SW 1271 (cell line): ENCODE measurements around the gene GRIN2C.

Experiments
- DNase-seq, 2 experiments: peaks; one replicate each; lab custom pipeline; 2025; lab: John Stamatoyannopoulos, UW

GRIN2C gene

DNA sequence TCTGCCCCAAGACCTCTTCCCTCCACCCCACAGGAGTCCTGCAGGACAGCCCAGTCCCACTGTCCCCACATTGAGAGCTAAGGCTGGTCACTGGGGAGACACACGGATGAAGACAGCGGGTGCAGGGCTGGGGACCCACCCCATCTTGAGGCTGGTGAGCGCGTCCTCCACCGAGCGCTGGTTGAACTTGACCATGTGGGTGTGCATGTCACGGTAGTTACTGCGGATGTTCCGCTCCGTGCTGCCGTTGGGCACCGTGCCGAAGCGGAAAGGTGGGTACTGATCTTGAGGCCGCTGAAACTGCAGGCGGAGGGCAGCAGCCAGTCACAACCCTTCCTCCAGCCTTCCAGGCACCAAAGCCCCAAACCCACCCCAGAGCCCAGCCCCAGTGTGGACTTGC is 13.1 kb downstream of the GRIN2C start:
- no peak for DNase-seq

DNA sequence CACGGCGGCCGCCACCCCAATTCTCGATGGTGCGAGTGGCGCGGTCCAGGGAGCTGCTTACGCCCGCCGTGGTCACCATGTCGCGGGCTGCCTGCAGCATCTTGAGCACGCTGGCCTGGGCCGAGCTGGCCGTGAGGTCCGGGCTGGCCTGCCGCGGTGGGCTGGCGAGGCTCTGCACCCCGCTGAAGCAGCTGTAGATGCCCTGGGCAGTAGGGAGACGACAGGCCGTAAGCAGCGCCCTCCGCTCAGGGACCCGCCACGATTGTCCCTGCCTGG is 16.4 kb downstream of the GRIN2C start:
- DNase-seq: no peak

- DNase-seq: peak; percentile 22 to 52
Measured at GRCh38 chr17:74842599-74843351, 16.9 kb downstream of the GRIN2C start.

GRCh38 chr17:74842146-74842598 is 17.5 kb downstream of the GRIN2C start:
- no peak for DNase-seq

DNA sequence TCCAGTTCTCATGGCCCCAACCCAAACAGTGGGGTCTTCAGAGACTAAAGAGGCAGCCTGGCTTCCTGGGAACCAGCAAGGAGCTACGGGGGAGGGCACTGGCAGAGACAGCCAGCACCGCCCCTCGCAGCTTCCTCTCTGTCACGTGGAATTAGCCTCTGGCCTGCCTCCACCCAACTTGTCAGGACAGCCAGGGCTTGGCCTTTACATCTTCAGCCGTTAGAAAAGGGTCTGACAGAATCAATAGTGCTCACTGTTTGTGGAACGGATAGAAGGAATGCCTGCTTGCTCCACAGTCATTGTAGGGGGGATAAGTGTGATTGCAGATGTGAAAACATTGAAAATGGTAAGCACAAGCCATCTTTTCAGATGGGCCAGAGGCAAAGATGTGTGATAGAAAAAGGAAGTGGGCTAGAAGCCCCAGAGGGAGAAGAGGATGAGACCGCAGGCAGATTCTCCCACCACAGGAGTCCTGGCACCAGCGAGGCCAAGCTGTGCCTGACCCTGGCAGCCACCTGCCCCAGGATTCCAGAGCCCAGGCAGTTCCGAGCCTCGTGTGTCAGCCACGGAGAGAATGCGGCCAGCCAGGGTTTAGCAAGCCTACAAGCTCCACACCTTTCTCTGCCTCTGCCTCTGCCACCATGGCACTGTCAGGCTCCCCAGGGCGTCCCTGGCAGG is 18.6 kb downstream of the GRIN2C start:
- no peak for DNase-seq

DNA sequence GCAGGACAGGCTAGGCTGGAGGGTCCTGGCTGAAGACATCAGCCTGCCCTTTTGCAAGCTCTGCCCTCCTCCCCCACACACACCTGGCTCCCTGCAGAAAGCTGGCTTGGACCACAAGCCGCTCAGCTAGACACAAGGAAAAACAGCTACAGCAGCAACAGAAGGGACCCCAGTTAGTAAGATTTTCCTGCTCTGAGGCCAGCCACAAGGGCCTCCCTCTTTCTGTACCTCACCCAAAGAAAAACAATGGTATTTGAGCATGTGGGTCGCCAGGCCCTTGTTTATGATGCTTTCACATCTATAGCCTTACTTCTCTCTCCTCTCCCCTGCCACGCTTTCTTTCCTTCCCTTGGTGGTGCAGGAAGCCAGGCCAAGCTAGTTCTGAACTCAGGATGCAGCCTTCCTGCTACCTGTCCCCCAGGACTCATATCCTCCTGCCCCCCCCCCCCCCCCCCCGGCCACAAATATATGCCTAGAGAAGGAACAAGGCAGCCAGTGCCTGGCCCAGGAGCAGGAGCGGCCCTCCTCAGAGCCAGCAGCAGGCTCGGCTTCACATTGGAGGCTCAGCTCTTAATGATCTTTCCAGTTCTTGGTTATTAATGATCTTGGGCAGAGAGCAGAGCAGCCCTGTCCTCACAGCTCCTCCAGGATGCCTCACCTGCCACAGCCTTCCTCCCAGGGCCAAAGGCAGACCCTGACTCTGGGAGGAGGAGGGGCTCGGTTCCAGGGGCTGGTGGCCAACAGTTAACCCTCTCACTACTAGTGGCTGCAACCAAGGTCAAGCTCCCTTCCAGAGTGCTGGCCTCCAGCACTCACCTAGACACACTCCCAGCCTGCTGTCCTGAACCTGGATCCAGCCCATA is 19.5 kb downstream of the GRIN2C start:
- DNase-seq: no peak

DNA sequence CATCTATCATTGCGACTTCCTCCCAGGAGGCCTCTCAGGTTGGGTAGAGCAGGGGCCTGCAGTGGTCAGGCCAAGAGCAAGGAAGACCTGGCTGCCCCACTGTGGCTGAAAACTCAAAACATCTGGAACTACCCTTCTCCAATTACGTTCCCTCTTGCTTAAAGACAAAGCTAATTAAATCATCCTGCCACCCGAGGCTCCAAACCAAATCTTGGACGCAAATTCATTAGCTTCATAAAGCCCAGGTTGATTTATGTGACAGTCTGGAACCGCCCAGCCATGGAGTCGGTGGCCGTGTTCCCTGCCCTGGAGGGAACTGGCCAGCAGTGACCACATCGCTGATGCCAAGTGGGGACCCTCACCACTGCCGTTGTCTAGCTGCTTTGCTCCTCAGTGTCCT is 21.4 kb downstream of the GRIN2C start:
- DNase-seq: no peak

DNA sequence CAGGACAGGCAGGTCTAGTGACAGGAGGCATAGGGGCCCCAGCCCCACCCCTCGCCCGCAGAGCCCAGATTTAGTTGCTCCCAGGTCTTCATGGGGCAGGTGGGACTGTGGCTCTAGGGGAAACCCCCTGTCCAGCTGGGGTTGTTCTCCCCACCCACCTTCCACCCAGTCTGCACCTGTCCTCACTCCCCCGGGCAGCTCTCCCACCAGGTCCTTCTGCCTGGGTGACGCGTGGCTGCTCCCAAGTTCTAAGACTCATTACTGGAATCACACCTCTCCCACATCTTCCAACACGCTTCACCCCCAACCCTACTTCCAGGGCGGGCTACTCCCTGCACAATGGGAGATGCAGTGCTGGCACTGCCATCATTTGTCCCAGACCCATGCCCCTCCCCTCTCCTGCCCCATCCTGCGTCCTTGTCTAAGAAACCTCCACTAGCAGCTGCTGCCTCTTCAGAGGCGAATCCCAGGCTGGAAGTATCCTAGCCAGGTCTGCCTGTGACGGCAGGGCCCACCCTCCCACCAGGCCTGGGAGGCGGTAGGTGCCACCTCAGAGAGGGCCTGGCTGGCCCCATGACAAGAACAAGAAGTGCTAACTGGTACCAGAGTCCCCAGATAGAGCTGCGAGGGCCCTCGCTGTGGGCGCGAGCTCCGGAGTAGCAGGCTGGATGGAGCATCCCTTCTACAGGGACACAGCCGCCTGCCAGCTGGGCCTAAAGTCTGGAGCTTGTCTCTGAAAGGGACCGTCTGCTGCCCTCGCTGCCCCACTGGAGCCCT is 22.8 kb downstream of the GRIN2C start:
- no peak for DNase-seq

- no peak for DNase-seq
Measured at GRCh38 chr17:74836191-74836590, 23.5 kb downstream of the GRIN2C start.

- peak; percentile 18 to 50 for DNase-seq
Measured at GRCh38 chr17:74833501-74834377, 25.9 kb downstream of the GRIN2C start.

GRCh38 chr17:74832421-74832820 is 27.3 kb downstream of the GRIN2C start:
- DNase-seq: no peak

DNA sequence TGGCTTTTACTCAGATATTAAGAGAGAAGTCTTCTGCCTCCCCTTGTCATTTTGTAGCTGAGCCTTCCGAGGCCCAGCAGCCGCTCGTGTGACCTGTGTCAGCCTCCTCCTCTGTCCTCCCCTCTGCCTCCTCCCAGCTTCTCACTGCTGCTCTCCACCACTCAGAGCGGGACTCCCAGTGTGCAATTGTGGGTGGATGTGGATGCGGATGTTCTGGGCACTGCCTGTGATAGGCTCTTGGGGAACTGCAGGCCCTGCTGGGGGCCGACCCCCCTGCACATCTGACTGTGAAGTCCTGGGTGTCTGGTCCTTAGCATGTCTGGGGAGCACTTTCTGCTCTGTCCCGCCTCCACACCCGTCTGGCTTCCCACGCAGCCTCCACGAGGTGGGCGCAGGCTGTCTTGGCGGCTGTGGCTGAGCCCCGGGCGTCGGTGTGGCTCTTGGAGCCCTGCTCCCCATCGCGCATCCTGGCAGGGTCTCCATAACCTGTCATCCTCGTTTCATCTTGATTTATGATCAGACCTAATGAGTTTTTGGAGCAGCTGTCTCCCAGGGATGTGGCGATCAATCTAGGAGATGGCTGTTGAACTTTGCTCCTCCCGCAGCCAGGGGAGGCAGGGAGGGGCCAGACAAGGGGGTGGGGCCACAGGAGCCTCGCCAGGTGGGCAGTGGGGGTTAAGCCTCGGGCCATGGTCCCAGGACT is 28.1 kb downstream of the GRIN2C start:
- no peak for DNase-seq

DNA sequence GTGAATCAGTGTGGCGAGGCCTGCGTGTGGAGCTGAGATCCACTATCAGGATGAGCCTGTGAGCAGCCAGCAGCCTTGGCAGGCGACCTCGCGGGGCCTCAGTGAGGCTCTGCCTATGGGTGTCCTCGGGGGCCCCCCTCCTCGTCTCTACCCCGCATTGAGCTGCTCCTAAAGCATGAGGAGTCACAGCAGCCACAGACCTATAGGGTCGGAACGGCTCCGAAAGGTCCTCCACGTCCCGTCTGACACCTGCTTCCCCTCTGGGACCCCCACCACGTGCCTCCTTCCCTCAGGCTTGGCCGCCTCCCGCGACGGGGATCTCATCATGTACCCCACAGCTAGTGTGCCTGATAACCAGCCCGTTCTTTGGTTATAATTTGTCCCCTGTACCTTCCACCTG is 28.8 kb downstream of the GRIN2C start:
- DNase-seq: no peak

- no peak for DNase-seq
Measured at GRCh38 chr17:74827800-74828199, 31.9 kb downstream of the GRIN2C start.

- DNase-seq: no peak
Measured at GRCh38 chr17:74825952-74826719, 33.5 kb downstream of the GRIN2C start.

DNA sequence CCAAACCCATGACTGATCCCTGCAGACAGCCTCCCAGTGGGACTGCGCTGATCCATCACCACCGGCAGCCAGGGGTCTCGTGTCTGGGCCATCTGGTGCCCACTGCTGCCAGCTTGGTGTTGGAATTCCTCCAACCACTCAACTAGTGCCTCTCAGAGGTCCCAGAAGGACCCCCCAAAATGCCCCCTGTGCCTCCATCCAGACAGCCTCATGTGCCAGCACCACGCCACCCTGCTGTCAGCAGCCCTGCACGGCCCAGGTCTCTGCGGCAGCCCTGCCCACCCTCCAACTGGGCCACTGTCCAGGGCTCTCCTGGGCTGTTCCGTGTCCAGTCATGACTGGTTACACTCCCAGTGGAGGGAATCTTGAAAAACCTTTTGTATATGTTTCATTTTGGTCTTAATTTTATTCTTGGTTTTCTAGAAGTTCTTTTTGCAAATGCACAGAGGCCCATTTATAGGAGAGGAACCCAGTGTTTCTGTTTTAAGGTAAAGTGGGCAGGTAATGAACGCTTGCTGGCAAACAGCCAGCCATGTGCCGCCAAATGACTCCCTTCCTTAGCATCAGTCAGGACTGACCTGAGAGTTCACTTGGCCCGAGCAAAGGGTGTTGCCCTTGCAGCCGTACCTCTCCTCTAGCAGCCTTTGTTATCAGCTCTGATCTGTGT is 34.6 kb downstream of the GRIN2C start:
- no peak for DNase-seq

DNA sequence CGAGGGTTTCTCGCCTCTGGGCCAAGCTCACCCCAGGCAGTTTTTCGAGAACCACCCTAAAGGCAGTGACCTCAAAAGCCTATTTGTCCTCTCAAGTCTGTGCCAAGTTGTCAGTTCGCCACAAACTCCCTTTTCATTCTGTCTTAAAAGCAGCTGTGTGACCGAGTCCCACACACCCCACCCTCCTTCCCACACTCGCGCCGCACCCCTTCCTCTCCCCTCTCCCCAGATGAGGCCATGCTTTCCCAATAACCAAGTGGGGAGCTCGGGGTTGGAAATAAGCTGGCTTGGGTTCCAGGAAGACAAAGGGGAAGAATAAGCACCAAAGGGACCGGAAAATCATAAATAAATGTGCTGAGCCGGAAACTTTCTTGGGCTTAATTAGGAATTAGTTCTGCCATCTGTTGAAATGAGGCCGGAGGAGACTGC is 36.7 kb downstream of the GRIN2C start:
- no peak for DNase-seq

GRCh38 chr17:74822335-74822938 is 37.2 kb downstream of the GRIN2C start:
- DNase-seq: no peak
